Lung (tissue), 12 donors: ENCODE measurements around the gene ANKFY1. TPM values are rescaled to one million over a fixed set of nuclear protein-coding genes. Genes with fewer than 3 reads are reported as not detected.

Experiments used
- ATAC-seq: fragments of 200-7000 bp; cut with Tn5 transposase; one replicate; pipeline ENCODE4 v1.9.1; 2020; ENCODE audit warnings: moderate number of reproducible peaks; ENCODE audit not compliant: insufficient read depth, low FRiP score
- DNase-seq, 3 donors: peaks; one replicate each; pipeline ENCODE4 v3.0.0-alpha.2; 2013 to 2017
- H3K27ac ChIP-seq, 2 donors: one replicate each; pipeline ENCODE4 v1.5.1; 2013; ENCODE audit warnings: mild to moderate bottlenecking in 2 of 2, moderate library complexity in 2 of 2, control low read depth in 1 of 2, inconsistent platforms in 1 of 2, low read depth in 1 of 2, low read length in 1 of 2
- H3K27me3 ChIP-seq, 3 donors: one replicate each; pipeline ENCODE4 v1.5.1; 2013; ENCODE audit warnings: low read length in 2 of 3; ENCODE audit not compliant: control insufficient read depth in 3 of 3, insufficient read depth in 3 of 3
- H3K36me3 ChIP-seq, 4 donors: one replicate each; pipeline ENCODE4 v1.5.1; 2013; ENCODE audit warnings: low read length in 4 of 4, mild to moderate bottlenecking in 1 of 4, moderate library complexity in 1 of 4; ENCODE audit not compliant: control insufficient read depth in 4 of 4, insufficient read depth in 4 of 4
- H3K4me1 ChIP-seq, 5 donors: one replicate each; pipeline ENCODE4 v1.5.1; 2013; ENCODE audit warnings: low read length in 5 of 5, mild to moderate bottlenecking in 2 of 5, moderate library complexity in 1 of 5; ENCODE audit not compliant: control insufficient read depth in 5 of 5, insufficient read depth in 5 of 5
- H3K4me3 ChIP-seq: one replicate; pipeline ENCODE4 v1.5.1; 2013; ENCODE audit warnings: mild to moderate bottlenecking, control low read depth, moderate library complexity
- H3K9ac ChIP-seq, 2 donors: one replicate each; pipeline ENCODE4 v1.5.1; 2013; ENCODE audit warnings: low read length in 2 of 2, control low read depth in 1 of 2; ENCODE audit not compliant: insufficient read depth in 1 of 2
- H3K9me3 ChIP-seq, 4 donors: one replicate each; pipeline ENCODE4 v1.5.1; 2013; ENCODE audit warnings: low read length in 3 of 4, mild to moderate bottlenecking in 1 of 4, moderate library complexity in 1 of 4; ENCODE audit not compliant: control insufficient read depth in 4 of 4, insufficient read depth in 3 of 4
- CTCF ChIP-seq: IDR thresholded peaks from 2 replicates; pipeline ENCODE4 v1.5.1; 2012; ENCODE audit warnings: mild to moderate bottlenecking; ENCODE audit errors: control extremely low read depth, extremely low read depth
- WGBS, 2 donors: extraction: QIAGEN DNeasy Blood & Tissue Kit; methylation state at CpG; one replicate each; pipeline ENCODE4 v1.1.7; 2013; 5-methylcytosine and 5-hydroxymethylcytosine counted together
- polyA plus RNA-seq, 2 donors: library from polyadenylated mRNA; stranded (reverse); fragments of 200-250 nt; gene quantifications; one replicate each; pipeline ENCODE4 v1.2.1, GENCODE V29; 2013
- total RNA-seq, 2 donors: library from RNA; depleted of rRNA in 1 of 2; stranded (reverse); fragments of >200 nt in 1 of 2; gene quantifications; one replicate each; pipeline ENCODE4 v1.2.1, GENCODE V29; 2014 to 2021
- donor health status: control.
- donor health status: control.
- donor health status: Bipolar disorder and iron deficiency.
- donor health status: healthy.
- donor health status: DM: yes; HTN: yes; CAD: no.

Gene ANKFY1
- total and polyA plus RNA-seq, 4 donors: 11.4 to 60.2 (median 38.8) TPM

GRCh38 chr17:4220655-4221054, 43.1 kb downstream of the ANKFY1 start:
- no peak for TF ChIP-seq CTCF
- H3K27ac ChIP-seq: peak overlapping the region in 1 of 2 donors; percentile 67
- H3K9me3 ChIP-seq: no peaks in the 10 kb centered on the region
- peak in 1 of 3 donors; percentile 7 for DNase-seq
- WGBS, 2 donors: 61 to 88% methylated on average over 7 of the region's 7 CpGs
- H3K27me3 ChIP-seq: no peaks in the 10 kb centered on the region
- peaks cover 0 to 4% (median 0%) of the 10 kb centered on the region in 5 donors for H3K4me1 ChIP-seq
- H3K9ac ChIP-seq: no peak overlapping the region
- H3K4me3 ChIP-seq: no peak overlapping the region
- peak; percentile 62 for ATAC-seq
- H3K36me3 ChIP-seq: peaks cover 4 to 12% (median 11%) of the 10 kb centered on the region in 4 donors

GRCh38 chr17:4219241-4219640, 44.5 kb downstream of the ANKFY1 start:
- peaks cover 0 to 4% (median 0%) of the 10 kb centered on the region in 5 donors for H3K4me1 ChIP-seq
- 96 to 99% methylated on average over 3 of the region's 3 CpGs for WGBS, 2 donors
- no peaks in the 10 kb centered on the region for H3K9me3 ChIP-seq
- TF ChIP-seq CTCF: no peak
- H3K4me3 ChIP-seq: no peak overlapping the region
- no peak overlapping the region for H3K9ac ChIP-seq
- peaks cover 4 to 12% (median 11%) of the 10 kb centered on the region in 4 donors for H3K36me3 ChIP-seq
- no peaks in the 10 kb centered on the region for H3K27me3 ChIP-seq
- ATAC-seq (no peak), DNase-seq (no peak)
- no peak overlapping the region for H3K27ac ChIP-seq

- Histone ChIP-seq H3K9ac (peak overlapping the region in 1 of 2 donors; percentile 36), H3K9me3 (no peaks in the 10 kb centered on the region), H3K27ac (no peak overlapping the region), H3K4me1 (peaks cover 0 to 4% (median 0%) of the 10 kb centered on the region in 5 donors), H3K27me3 (no peaks in the 10 kb centered on the region), H3K36me3 (peaks cover 2 to 8% (median 5%) of the 10 kb centered on the region in 4 donors), H3K4me3 (no peak overlapping the region)
- peak in 2 of 3 donors; percentile 49 to 52 for DNase-seq
- no peak for ATAC-seq
- WGBS, 2 donors: 86 to 90% methylated on average over 6 of the region's 6 CpGs
- no peak for TF ChIP-seq CTCF
These were observed 47.8 kb downstream of the ANKFY1 start for GRCh38 chr17:4215882-4216570.
